Measurements from ENCODE around the gene REC114. TPM values are rescaled to one million over a fixed set of nuclear protein-coding genes. Genes with fewer than 3 reads are reported as not detected.

Gene REC114
- total and polyA plus RNA-seq, 2 experiments from 2014 or later = not detected

- TF ChIP-seq, protein P1, sequence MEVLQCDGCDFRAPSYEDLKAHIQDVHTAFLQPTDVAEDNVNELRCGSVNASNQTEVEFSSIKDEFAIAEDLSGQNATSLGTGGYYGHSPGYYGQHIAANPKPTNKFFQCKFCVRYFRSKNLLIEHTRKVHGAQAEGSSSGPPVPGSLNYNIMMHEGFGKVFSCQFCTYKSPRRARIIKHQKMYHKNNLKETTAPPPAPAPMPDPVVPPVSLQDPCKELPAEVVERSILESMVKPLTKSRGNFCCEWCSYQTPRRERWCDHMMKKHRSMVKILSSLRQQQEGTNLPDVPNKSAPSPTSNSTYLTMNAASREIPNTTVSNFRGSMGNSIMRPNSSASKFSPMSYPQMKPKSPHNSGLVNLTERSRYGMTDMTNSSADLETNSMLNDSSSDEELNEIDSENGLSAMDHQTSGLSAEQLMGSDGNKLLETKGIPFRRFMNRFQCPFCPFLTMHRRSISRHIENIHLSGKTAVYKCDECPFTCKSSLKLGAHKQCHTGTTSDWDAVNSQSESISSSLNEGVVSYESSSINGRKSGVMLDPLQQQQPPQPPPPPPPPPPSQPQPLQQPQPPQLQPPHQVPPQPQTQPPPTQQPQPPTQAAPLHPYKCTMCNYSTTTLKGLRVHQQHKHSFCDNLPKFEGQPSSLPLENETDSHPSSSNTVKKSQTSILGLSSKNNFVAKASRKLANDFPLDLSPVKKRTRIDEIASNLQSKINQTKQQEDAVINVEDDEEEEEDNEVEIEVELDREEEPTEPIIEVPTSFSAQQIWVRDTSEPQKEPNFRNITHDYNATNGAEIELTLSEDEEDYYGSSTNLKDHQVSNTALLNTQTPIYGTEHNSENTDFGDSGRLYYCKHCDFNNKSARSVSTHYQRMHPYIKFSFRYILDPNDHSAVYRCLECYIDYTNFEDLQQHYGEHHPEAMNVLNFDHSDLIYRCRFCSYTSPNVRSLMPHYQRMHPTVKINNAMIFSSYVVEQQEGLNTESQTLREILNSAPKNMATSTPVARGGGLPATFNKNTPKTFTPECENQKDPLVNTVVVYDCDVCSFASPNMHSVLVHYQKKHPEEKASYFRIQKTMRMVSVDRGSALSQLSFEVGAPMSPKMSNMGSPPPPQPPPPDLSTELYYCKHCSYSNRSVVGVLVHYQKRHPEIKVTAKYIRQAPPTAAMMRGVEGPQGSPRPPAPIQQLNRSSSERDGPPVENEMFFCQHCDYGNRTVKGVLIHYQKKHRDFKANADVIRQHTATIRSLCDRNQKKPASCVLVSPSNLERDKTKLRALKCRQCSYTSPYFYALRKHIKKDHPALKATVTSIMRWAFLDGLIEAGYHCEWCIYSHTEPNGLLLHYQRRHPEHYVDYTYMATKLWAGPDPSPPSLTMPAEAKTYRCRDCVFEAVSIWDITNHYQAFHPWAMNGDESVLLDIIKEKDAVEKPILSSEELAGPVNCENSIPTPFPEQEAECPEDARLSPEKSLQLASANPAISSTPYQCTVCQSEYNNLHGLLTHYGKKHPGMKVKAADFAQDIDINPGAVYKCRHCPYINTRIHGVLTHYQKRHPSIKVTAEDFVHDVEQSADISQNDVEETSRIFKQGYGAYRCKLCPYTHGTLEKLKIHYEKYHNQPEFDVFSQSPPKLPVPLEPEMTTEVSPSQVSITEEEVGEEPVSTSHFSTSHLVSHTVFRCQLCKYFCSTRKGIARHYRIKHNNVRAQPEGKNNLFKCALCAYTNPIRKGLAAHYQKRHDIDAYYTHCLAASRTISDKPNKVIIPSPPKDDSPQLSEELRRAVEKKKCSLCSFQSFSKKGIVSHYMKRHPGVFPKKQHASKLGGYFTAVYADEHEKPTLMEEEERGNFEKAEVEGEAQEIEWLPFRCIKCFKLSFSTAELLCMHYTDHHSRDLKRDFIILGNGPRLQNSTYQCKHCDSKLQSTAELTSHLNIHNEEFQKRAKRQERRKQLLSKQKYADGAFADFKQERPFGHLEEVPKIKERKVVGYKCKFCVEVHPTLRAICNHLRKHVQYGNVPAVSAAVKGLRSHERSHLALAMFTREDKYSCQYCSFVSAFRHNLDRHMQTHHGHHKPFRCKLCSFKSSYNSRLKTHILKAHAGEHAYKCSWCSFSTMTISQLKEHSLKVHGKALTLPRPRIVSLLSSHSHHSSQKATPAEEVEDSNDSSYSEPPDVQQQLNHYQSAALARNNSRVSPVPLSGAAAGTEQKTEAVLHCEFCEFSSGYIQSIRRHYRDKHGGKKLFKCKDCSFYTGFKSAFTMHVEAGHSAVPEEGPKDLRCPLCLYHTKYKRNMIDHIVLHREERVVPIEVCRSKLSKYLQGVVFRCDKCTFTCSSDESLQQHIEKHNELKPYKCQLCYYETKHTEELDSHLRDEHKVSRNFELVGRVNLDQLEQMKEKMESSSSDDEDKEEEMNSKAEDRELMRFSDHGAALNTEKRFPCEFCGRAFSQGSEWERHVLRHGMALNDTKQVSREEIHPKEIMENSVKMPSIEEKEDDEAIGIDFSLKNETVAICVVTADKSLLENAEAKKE (CRISPR knock-in tag; IDR thresholded peaks at IDR 0.05) = no peak
- TF ChIP-seq CTCF (conservative IDR thresholded peaks at IDR 0.05; ENCODE audit: low read depth in 2 of 2) = no peak
Observed at GRCh38 chr15:73564255-73564654, 121.3 kb downstream of the REC114 start (continued).

DNA sequence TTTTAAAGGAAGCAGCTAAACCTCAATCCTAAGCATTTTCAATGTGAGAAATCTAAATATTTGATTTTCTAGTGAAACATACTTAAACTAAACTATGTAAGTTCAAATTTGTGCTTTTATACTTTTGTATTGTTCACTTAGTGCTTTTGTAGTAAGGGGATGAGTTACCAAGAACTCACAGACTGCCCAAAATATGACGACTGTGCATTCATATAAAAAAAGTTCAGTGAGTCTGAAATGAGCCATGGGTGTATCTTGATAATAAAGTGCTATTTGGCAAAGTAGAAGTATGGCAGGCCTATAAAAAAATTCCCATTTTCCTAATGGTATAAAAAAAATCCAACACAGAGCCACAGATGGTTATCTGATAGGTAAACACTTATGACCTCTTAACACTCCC lies 124.1 kb downstream of the REC114 start:
- Mint-ChIP-seq H3K4me1 (no peaks in the 10 kb centered on the region), H3K27me3 (ENCODE audit: insufficient read depth, low read depth, poor library complexity) (no peaks in the 10 kb centered on the region), H3K9me3 (no peaks in the 10 kb centered on the region; the same call in 2 of the 3 replicates), H3K27ac (no peak overlapping the region), H3K4me3 (no peak overlapping the region), H3K36me3 (ENCODE audit: low read depth) (peaks cover 51% of the 10 kb centered on the region)
- H3K9me2 ChIP-seq (ENCODE audit: insufficient read depth) = no peaks in the 10 kb centered on the region
- H4K20me1 ChIP-seq (replicated peaks; ENCODE audit: insufficient read depth) = peaks cover 16% of the 10 kb centered on the region
- H3K4me1 ChIP-seq (ENCODE audit: insufficient read depth) = no peaks in the 10 kb centered on the region
- H3K36me3 ChIP-seq (ENCODE audit: insufficient read depth) = peaks cover 49% of the 10 kb centered on the region
- H2AFZ ChIP-seq = no peak overlapping the region
- H3K27ac ChIP-seq (ENCODE audit: low read depth) = no peak overlapping the region
- no peak overlapping the region for H3K4me3 ChIP-seq
- no peak for TF ChIP-seq CTCF (conservative IDR thresholded peaks at IDR 0.05; ENCODE audit: low read depth in 2 of 2)
- no peak for TF ChIP-seq ZNF331 (CRISPR knock-in tag; IDR thresholded peaks at IDR 0.05; ENCODE audit: low read depth)
- TF ChIP-seq, protein P2, sequence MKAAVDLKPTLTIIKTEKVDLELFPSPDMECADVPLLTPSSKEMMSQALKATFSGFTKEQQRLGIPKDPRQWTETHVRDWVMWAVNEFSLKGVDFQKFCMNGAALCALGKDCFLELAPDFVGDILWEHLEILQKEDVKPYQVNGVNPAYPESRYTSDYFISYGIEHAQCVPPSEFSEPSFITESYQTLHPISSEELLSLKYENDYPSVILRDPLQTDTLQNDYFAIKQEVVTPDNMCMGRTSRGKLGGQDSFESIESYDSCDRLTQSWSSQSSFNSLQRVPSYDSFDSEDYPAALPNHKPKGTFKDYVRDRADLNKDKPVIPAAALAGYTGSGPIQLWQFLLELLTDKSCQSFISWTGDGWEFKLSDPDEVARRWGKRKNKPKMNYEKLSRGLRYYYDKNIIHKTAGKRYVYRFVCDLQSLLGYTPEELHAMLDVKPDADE (IDR thresholded peaks at IDR 0.05) = no peak
- TF ChIP-seq ZNF114 (CRISPR knock-in tag; IDR thresholded peaks at IDR 0.05) = no peak
- TF ChIP-seq EZH2phosphoT487 (IDR thresholded peaks at IDR 0.05; ENCODE audit: unreplicated experiment) = no peak
- no peak for ATAC-seq
- peaks cover 4% of the 10 kb centered on the region; the same call in 1 of the 2 replicates for H3K79me2 ChIP-seq (replicated peaks; ENCODE audit: insufficient read depth)
- H3F3A ChIP-seq (replicated peaks; ENCODE audit: low read depth) = no peaks in the 10 kb centered on the region
- H3K4me2 ChIP-seq = no peak overlapping the region
- H3K27me3 ChIP-seq (ENCODE audit: insufficient read depth) = no peaks in the 10 kb centered on the region
- no peak for DNase-seq (ENCODE audit: low spot score)
